Activated naive CD8-positive, alpha-beta T cell treated with anti-CD3 and anti-CD28 coated beads, Interleukin-2, amount 10 ng/mL, durations not matched to agents 7 days and 5 days (primary cell): ENCODE results near the gene MED8. TPM values are rescaled to one million over a fixed set of nuclear protein-coding genes. Genes with fewer than 3 reads are reported as not detected.

Experiments used
- ATAC-seq: fragments of 150-1000 bp; cut with Tn5 transposase; one replicate; pipeline ENCODE4 v1.10.0; 2021; ENCODE audit warnings: low read depth, moderate library complexity
- POLR2A ChIA-PET: fragments of 350-600 bp; sonication (Branson Sonifier 250); formaldehyde crosslinking; loops from one replicate; lab custom pipeline; 2021; ENCODE audit warnings: antibody characterized with exemption; lab: Charles Lee
- DNase-seq: peaks from one replicate; pipeline ENCODE4 v3.0.0; 2021
- H3K27ac Mint-ChIP-seq: one replicate; pipeline ENCODE4 v1.8.0; 2022; ENCODE audit warnings: mild to moderate bottlenecking, mixed read lengths
- H3K27me3 Mint-ChIP-seq: one replicate; pipeline ENCODE4 v1.8.0; 2022; ENCODE audit warnings: mild to moderate bottlenecking, moderate library complexity, mixed read lengths
- H3K36me3 Mint-ChIP-seq: one replicate; pipeline ENCODE4 v1.8.0; 2021; ENCODE audit warnings: mild to moderate bottlenecking, mixed read lengths
- H3K4me1 Mint-ChIP-seq: one replicate; pipeline ENCODE4 v1.8.0; 2021; ENCODE audit warnings: mixed read lengths
- H3K4me3 Mint-ChIP-seq: one replicate; pipeline ENCODE4 v1.8.0; 2022; ENCODE audit warnings: mild to moderate bottlenecking, moderate library complexity, mixed read lengths
- H3K9me3 Mint-ChIP-seq: one replicate; pipeline ENCODE4 v1.8.0; 2021; ENCODE audit warnings: mixed read lengths
- total RNA-seq, 2 experiments: library from RNA; stranded (reverse); gene quantifications; one replicate each; pipeline ENCODE4 v1.2.3, GENCODE V29; 2021

The MED8 gene
- total RNA-seq, 2 experiments from 2014 or later: 34.3 to 35.3 TPM

DNA sequence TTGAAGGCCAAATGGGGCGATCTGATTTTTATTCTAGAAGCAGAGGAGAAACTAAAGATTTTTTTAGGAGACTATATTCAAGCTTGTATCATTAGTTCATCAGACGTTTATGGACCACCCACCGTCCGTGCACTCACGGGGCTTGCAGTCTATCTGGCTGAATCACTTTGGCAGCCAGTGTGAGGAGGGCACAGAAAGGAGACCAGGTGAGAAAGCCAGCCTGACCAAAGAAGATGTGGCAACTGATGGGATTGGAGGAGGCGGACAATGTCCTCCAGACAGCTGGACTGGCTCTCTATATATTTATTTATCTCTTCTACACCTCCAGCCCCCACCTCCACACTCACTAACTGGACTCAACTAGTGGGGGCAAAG is 21.0 kb downstream of the MED8 start:
- Mint-ChIP-seq H3K36me3 (peaks cover 20% of the 10 kb centered on the region), H3K9me3 (no peaks in the 10 kb centered on the region), H3K27me3 (no peaks in the 10 kb centered on the region), H3K4me3 (peak overlapping the region; percentile 91), H3K4me1 (peaks cover 30% of the 10 kb centered on the region), H3K27ac (peak overlapping the region; percentile 84)
- no peak for DNase-seq
- POLR2A ChIA-PET: interaction anchor here (0.5 to 3.6 kb wide), 13 partner anchors 8 to 601 kb away, joined by 3 to 47 read pairs (median 5); partner anchors contain the start of genes C1orf50, CDC20, CFAP57 and EBNA1BP2
- no peak for ATAC-seq

- Mint-ChIP-seq H3K4me1 (peaks cover 30% of the 10 kb centered on the region), H3K4me3 (peak within 1 kb of the TSS; percentile 94), H3K27me3 (no peaks in the 10 kb centered on the region), H3K36me3 (peaks cover 21% of the 10 kb centered on the region), H3K9me3 (no peaks in the 10 kb centered on the region), H3K27ac (peak within 1 kb of the TSS; percentile 86)
- peak; percentile 95 for DNase-seq
- peak; percentile 84 for ATAC-seq
- POLR2A ChIA-PET: interaction anchor here (0.5 to 3.6 kb wide), 14 partner anchors 9 to 601 kb away, joined by 3 to 47 read pairs (median 4); partner anchors contain the start of genes C1orf50, CDC20, CFAP57 and EBNA1BP2
Observed at GRCh38 chr1:43367904-43368645, 21.5 kb downstream of the MED8 start, which contains the start of gene ELOVL1. Gene ELOVL1, minus strand, starts transcription at chr1:43368011. Its CDS starts 2,402 bp downstream, at chr1:43365609.

DNA sequence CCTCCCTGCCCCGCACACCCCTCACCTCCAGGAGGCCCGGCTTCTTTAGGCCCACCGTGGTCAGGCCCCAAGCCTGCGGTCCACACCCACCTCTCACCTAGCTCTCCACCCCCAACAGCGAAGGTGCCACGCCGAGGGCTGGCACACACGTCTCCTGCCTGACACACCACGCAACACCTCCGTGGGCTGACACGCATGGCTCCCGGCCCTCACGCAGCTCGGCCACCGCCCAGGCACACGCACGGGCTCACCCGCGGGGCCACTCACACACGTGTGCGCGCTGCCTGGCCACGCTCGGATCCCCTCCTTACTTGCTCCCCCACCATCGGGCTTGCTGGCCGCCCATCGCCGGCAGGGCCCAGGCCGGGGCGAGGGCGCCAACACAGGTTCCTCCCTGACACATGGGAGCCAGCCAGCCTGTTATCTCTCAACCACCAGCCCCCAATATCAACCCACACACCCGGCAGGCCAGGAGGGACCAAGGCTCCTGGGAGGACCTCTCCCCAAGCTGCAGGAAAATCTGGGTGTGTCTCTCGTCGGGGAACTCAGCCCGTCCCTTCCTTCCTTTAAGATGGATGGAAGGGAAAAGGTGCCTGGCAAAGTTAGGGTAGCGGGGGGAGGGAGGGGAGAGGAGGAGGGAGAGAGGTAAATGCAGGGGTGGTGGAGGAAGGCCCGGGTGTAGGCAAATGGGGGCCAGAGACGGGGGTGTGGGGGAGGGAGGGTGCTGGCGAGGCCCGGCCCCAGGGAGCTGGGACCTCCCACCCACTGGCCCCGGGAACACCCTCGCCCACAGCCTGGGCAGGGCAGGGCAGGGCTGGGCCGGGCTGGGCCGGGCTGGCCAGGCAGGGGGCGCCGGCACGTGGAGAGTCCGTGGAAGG is 22.3 kb downstream of the MED8 start:
- DNase-seq: peak; percentile 64
- Mint-ChIP-seq H3K36me3 (peaks cover 22% of the 10 kb centered on the region), H3K27ac (peak overlapping the region; percentile 86), H3K4me3 (peak overlapping the region; percentile 94), H3K27me3 (no peaks in the 10 kb centered on the region), H3K4me1 (peaks cover 32% of the 10 kb centered on the region), H3K9me3 (no peaks in the 10 kb centered on the region)
- ATAC-seq: peak; percentile 50
- POLR2A ChIA-PET: interaction anchor here (0.6 to 3.6 kb wide), 11 partner anchors 9 to 283 kb away, joined by 3 to 47 read pairs (median 4); partner anchors contain the start of genes CDC20, HYI, KDM4A and MED8

DNA sequence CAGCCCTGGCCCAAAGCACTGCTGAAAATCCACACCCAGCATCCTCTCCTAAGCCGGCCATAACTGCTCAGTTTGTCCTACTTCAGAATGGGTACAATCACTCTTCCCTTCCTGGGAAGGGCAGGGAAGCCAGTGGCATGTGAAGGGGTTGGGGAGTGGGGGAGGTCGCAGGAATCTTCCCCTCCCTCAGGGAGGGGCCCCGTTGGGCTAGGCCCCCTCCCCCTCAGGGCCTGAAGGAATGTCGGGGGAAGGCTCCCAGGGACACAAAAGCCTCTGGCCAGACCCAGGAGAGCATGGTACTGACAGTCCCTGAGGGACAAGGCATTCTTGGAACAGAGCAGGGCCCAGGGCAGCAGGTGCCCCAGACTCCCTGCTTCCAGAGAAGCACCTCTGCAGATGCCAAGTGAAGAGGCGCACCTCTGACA is 23.0 kb downstream of the MED8 start:
- H3K27ac Mint-ChIP-seq: peak overlapping the region; percentile 86
- no peaks in the 10 kb centered on the region for H3K27me3 Mint-ChIP-seq
- H3K4me3 Mint-ChIP-seq: peak overlapping the region; percentile 94
- DNase-seq (no peak), ATAC-seq (no peak)
- POLR2A ChIA-PET: interaction anchor here (0.7 to 3.6 kb wide), 3 partner anchors 8 to 283 kb away, joined by 3 to 47 read pairs (median 37); partner anchors contain the start of genes CDC20, KDM4A, MED8 and SZT2
- H3K4me1 Mint-ChIP-seq: peaks cover 37% of the 10 kb centered on the region
- H3K9me3 Mint-ChIP-seq: no peaks in the 10 kb centered on the region
- peaks cover 28% of the 10 kb centered on the region for H3K36me3 Mint-ChIP-seq

GRCh38 chr1:43366179-43366578 is 23.4 kb downstream of the MED8 start:
- H3K9me3 Mint-ChIP-seq: no peaks in the 10 kb centered on the region
- H3K27me3 Mint-ChIP-seq: no peaks in the 10 kb centered on the region
- DNase-seq (no peak), ATAC-seq (no peak)
- peak overlapping the region; percentile 94 for H3K4me3 Mint-ChIP-seq
- POLR2A ChIA-PET: interaction anchor here (2.7 kb wide), 1 partner anchor 8 kb away, joined by 37 read pairs; the partner anchor contains the start of gene CDC20
- peaks cover 32% of the 10 kb centered on the region for H3K36me3 Mint-ChIP-seq
- H3K27ac Mint-ChIP-seq: peak overlapping the region; percentile 76
- H3K4me1 Mint-ChIP-seq: peaks cover 42% of the 10 kb centered on the region

- peaks cover 35% of the 10 kb centered on the region for H3K36me3 Mint-ChIP-seq
- DNase-seq (no peak), ATAC-seq (no peak)
- H3K4me3 Mint-ChIP-seq: peak overlapping the region; percentile 94
- no peaks in the 10 kb centered on the region for H3K9me3 Mint-ChIP-seq
- peak overlapping the region; percentile 76 for H3K27ac Mint-ChIP-seq
- H3K4me1 Mint-ChIP-seq: peaks cover 46% of the 10 kb centered on the region
- POLR2A ChIA-PET: no interaction called here
- H3K27me3 Mint-ChIP-seq: no peaks in the 10 kb centered on the region
Observed at GRCh38 chr1:43365678-43366077, 23.9 kb downstream of the MED8 start.

GRCh38 chr1:43363935-43364525 is 25.6 kb downstream of the MED8 start:
- no peaks in the 10 kb centered on the region for H3K27me3 Mint-ChIP-seq
- H3K4me3 Mint-ChIP-seq: peak overlapping the region; percentile 18
- POLR2A ChIA-PET: interaction anchor here (0.9 to 1.0 kb wide), 2 partner anchors 89 to 286 kb away, joined by 3 read pairs; no protein-coding TSS in a partner anchor
- H3K4me1 Mint-ChIP-seq: peaks cover 55% of the 10 kb centered on the region
- H3K9me3 Mint-ChIP-seq: no peaks in the 10 kb centered on the region
- peaks cover 48% of the 10 kb centered on the region for H3K36me3 Mint-ChIP-seq
- ATAC-seq (no peak), DNase-seq (no peak)
- H3K27ac Mint-ChIP-seq: peak overlapping the region; percentile 68

GRCh38 chr1:43363283-43363934 is 26.2 kb downstream of the MED8 start:
- Mint-ChIP-seq H3K36me3 (peaks cover 48% of the 10 kb centered on the region), H3K27me3 (no peaks in the 10 kb centered on the region), H3K4me1 (peaks cover 49% of the 10 kb centered on the region), H3K27ac (peak overlapping the region; percentile 70), H3K9me3 (no peaks in the 10 kb centered on the region), H3K4me3 (no peak overlapping the region)
- DNase-seq (no peak), ATAC-seq (no peak)
- POLR2A ChIA-PET: interaction anchor here (0.9 to 1.0 kb wide), 2 partner anchors 88 to 287 kb away, joined by 3 read pairs; no protein-coding TSS in a partner anchor

DNA sequence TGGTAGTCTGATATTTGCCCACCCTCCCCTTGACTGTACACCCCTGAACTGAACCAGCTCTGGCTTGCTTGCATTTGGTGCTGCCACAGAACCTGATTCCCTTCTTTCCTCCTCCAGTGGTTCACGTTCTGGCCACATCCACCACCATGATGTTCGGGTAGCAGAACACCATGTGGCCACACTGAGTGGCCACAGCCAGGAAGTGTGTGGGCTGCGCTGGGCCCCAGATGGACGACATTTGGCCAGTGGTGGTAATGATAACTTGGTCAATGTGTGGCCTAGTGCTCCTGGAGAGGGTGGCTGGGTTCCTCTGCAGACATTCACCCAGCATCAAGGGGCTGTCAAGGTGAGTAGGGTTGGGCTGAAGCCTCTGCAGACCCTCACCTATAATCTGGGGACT is 29.0 kb downstream of the MED8 start:
- Mint-ChIP-seq H3K9me3 (no peaks in the 10 kb centered on the region), H3K4me3 (peak overlapping the region; percentile 95), H3K27me3 (no peaks in the 10 kb centered on the region), H3K36me3 (peaks cover 46% of the 10 kb centered on the region), H3K27ac (peak overlapping the region; percentile 57), H3K4me1 (peaks cover 50% of the 10 kb centered on the region)
- POLR2A ChIA-PET: no interaction called here
- ATAC-seq (no peak), DNase-seq (no peak)

GRCh38 chr1:43359696-43360095 is 29.9 kb downstream of the MED8 start:
- no peaks in the 10 kb centered on the region for H3K27me3 Mint-ChIP-seq
- no peaks in the 10 kb centered on the region for H3K9me3 Mint-ChIP-seq
- ATAC-seq (no peak), DNase-seq (no peak)
- peak overlapping the region; percentile 87 for H3K27ac Mint-ChIP-seq
- peaks cover 44% of the 10 kb centered on the region for H3K36me3 Mint-ChIP-seq
- H3K4me1 Mint-ChIP-seq: peaks cover 43% of the 10 kb centered on the region
- POLR2A ChIA-PET: interaction anchor here (0.6 to 1.4 kb wide), 2 partner anchors 10 to 37 kb away, joined by 3 to 8 read pairs; no protein-coding TSS in a partner anchor
- H3K4me3 Mint-ChIP-seq: peak overlapping the region; percentile 95

- POLR2A ChIA-PET: interaction anchor here (0.5 to 1.9 kb wide), 16 partner anchors 9 to 672 kb away, joined by 3 to 37 read pairs (median 4); partner anchors contain the start of genes C1orf50, ELOVL1, KDM4A and P3H1
- peaks cover 45% of the 10 kb centered on the region for H3K36me3 Mint-ChIP-seq
Observed at GRCh38 chr1:43358746-43359693, 30.6 kb downstream of the MED8 start, which contains the start of gene CDC20. Gene CDC20, plus strand, starts transcription at chr1:43358981. Its CDS starts 235 bp downstream, at chr1:43359216.

More at GRCh38 chr1:43358746-43359693, 30.6 kb downstream of the MED8 start, which contains the start of gene CDC20:
- Mint-ChIP-seq H3K4me3 (peak within 1 kb of the TSS; percentile 95), H3K9me3 (no peaks in the 10 kb centered on the region), H3K27ac (peak within 1 kb of the TSS; percentile 88), H3K4me1 (peaks cover 41% of the 10 kb centered on the region), H3K27me3 (no peaks in the 10 kb centered on the region)
- ATAC-seq: peak; percentile 97
- DNase-seq: peak; percentile 99
